Measurements from ENCODE around the gene TGFA. TPM values are rescaled to one million over a fixed set of nuclear protein-coding genes. Genes with fewer than 3 reads are reported as not detected.

Gene TGFA
- total and polyA plus RNA-seq, 2 experiments from 2014 or later, result 1.4 to 6.5 TPM

DNA sequence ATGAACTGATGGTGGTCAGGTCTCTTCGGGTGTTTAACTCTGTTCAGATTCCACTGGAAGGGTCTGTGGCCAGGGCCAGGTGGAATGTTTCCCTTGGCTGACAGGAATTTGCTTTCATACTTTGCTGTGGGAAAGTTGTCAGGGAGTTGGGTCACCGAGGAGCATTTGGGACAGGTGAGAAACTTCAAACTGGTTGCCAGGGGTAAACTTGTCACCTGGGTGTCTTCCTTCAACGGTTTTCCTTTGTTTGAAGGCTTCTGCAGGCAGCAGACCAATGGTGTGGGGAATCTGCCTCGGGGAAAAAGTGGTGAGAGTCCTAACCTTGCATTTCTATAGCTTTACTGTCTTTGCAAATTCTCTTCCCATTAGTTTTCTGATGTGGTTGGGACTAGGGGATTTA, 92.2 kb downstream of the TGFA start:
- no peak overlapping the region for H3K4me3 Mint-ChIP-seq
- H3K27ac Mint-ChIP-seq, result no peak overlapping the region

More for the DNA sequence above, 92.2 kb downstream of the TGFA start:
- no peak overlapping the region for H3K27ac ChIP-seq (ENCODE audit: low read depth)
- H3K36me3 ChIP-seq (ENCODE audit: insufficient read depth), result no peaks in the 10 kb centered on the region
- peaks cover 25% of the 10 kb centered on the region; the same call in 2 of the 3 replicates for H3K4me1 Mint-ChIP-seq
- no peaks in the 10 kb centered on the region for H3K4me1 ChIP-seq (ENCODE audit: insufficient read depth)
- H3K4me3 ChIP-seq, result no peak overlapping the region
- peaks cover 6% of the 10 kb centered on the region for H3K27me3 Mint-ChIP-seq (ENCODE audit: insufficient read depth, low read depth, poor library complexity)
- ATAC-seq (no peak), DNase-seq (ENCODE audit: low spot score) (no peak)
- H4K20me1 ChIP-seq (replicated peaks; ENCODE audit: insufficient read depth), result no peaks in the 10 kb centered on the region
- no peaks in the 10 kb centered on the region for H3K9me2 ChIP-seq (ENCODE audit: insufficient read depth)
- H3K79me2 ChIP-seq (replicated peaks; ENCODE audit: insufficient read depth), result no peaks in the 10 kb centered on the region
- no peaks in the 10 kb centered on the region for H3K36me3 Mint-ChIP-seq (ENCODE audit: low read depth)
- no peaks in the 10 kb centered on the region for H3K27me3 ChIP-seq (ENCODE audit: insufficient read depth)
- no peaks in the 10 kb centered on the region for H3F3A ChIP-seq (replicated peaks; ENCODE audit: low read depth)
- H3K4me2 ChIP-seq, result no peak overlapping the region
- no peak overlapping the region for H2AFZ ChIP-seq
- TF ChIP-seq JUNB (IDR thresholded peaks at IDR 0.05; ENCODE audit: unreplicated experiment) (no peak), EZH2phosphoT487 (IDR thresholded peaks at IDR 0.05; ENCODE audit: unreplicated experiment) (no peak), ZNF331 (CRISPR knock-in tag; IDR thresholded peaks at IDR 0.05; ENCODE audit: low read depth) (no peak), POLR2AphosphoS5 (IDR thresholded peaks at IDR 0.05; ENCODE audit: low read depth) (no peak), CTCF (conservative IDR thresholded peaks at IDR 0.05; ENCODE audit: low read depth in 2 of 2) (no peak), CREB1 (CRISPR knock-in tag; IDR thresholded peaks at IDR 0.05; ENCODE audit: low read depth) (no peak), ZNF462 (CRISPR knock-in tag; IDR thresholded peaks at IDR 0.05) (no peak), NANOG (IDR thresholded peaks at IDR 0.05; ENCODE audit: borderline replicate concordance) (no peak), STAT1 (IDR thresholded peaks at IDR 0.05; ENCODE audit: unreplicated experiment) (no peak), ETS1 (IDR thresholded peaks at IDR 0.05) (no peak), EZH2 (IDR thresholded peaks at IDR 0.05; ENCODE audit: low read depth, unreplicated experiment) (no peak), ZNF114 (CRISPR knock-in tag; IDR thresholded peaks at IDR 0.05) (no peak)
- TF ChIP-seq, protein P1, sequence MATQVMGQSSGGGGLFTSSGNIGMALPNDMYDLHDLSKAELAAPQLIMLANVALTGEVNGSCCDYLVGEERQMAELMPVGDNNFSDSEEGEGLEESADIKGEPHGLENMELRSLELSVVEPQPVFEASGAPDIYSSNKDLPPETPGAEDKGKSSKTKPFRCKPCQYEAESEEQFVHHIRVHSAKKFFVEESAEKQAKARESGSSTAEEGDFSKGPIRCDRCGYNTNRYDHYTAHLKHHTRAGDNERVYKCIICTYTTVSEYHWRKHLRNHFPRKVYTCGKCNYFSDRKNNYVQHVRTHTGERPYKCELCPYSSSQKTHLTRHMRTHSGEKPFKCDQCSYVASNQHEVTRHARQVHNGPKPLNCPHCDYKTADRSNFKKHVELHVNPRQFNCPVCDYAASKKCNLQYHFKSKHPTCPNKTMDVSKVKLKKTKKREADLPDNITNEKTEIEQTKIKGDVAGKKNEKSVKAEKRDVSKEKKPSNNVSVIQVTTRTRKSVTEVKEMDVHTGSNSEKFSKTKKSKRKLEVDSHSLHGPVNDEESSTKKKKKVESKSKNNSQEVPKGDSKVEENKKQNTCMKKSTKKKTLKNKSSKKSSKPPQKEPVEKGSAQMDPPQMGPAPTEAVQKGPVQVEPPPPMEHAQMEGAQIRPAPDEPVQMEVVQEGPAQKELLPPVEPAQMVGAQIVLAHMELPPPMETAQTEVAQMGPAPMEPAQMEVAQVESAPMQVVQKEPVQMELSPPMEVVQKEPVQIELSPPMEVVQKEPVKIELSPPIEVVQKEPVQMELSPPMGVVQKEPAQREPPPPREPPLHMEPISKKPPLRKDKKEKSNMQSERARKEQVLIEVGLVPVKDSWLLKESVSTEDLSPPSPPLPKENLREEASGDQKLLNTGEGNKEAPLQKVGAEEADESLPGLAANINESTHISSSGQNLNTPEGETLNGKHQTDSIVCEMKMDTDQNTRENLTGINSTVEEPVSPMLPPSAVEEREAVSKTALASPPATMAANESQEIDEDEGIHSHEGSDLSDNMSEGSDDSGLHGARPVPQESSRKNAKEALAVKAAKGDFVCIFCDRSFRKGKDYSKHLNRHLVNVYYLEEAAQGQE (IDR thresholded peaks at IDR 0.05; ENCODE audit: unreplicated experiment), result no peak
- H3K9me3 Mint-ChIP-seq, result no peaks in the 10 kb centered on the region
